Stimulated activated CD8-positive, alpha-beta memory T cell treated with anti-CD3 and anti-CD28 coated beads, Interleukin-7, amount 100 ng/mL, for 24 hours (primary cell): ENCODE results near the gene PTBP2.

ENCODE experiments used
- DNase-seq: peaks from one replicate; pipeline ENCODE4 v3.0.0-alpha.2; 2020; ENCODE audit warnings: low read depth

Gene PTBP2

GRCh38 chr1:96820671-96821070 is 99.1 kb downstream of the PTBP2 start:
- no peak for DNase-seq

GRCh38 chr1:96825231-96825630 is 103.6 kb downstream of the PTBP2 start:
- DNase-seq = no peak

DNA sequence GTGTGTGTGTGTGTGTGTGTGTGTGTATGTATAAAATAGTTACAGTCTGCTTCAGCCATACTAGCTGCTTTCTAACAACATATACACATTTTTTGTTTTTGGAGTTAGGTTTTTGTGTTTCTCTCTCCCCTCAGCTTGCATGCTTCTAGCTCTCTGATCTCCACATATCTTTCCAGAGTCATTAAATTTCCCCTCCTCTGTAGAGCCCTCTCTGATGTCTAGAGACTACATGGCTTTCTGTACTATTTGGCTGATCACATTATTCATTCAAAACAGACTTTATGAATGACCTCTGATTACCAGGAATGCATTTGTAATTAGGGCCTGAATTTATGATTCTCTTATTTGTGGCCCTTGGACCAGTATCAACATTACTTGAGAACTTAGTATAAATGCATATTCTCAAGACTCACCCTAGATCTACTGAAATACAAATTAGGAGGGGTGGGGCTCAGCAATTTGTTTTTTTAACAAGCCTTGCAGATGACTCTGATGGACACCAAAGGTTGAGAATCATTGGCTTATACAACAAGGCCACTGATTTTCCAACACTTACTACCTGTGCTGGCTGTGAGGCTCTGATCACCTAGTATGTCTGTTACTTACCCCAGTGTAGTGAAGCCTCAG is 104.5 kb downstream of the PTBP2 start:
- no peak for DNase-seq

DNA sequence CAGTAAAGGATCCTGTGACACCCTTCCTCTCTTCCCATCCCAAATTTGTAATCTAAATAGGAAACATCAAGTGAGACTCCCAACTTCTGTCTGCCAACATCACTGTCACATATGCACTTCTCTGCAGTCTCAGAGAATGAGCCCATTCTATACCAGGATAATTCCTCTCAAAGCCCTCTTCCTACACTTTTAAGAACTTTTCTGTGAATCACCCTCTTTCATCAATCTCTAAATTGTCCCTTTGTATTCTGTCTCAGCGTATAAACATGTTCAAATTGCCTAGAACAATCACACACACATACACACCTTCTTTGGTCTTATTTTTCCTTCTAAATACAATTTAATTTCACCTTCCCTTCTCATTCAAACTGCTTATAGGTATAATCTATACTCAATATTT is 111.8 kb downstream of the PTBP2 start:
- no peak for DNase-seq

- no peak for DNase-seq
These were observed 113.4 kb downstream of the PTBP2 start for GRCh38 chr1:96834986-96835385.

DNA sequence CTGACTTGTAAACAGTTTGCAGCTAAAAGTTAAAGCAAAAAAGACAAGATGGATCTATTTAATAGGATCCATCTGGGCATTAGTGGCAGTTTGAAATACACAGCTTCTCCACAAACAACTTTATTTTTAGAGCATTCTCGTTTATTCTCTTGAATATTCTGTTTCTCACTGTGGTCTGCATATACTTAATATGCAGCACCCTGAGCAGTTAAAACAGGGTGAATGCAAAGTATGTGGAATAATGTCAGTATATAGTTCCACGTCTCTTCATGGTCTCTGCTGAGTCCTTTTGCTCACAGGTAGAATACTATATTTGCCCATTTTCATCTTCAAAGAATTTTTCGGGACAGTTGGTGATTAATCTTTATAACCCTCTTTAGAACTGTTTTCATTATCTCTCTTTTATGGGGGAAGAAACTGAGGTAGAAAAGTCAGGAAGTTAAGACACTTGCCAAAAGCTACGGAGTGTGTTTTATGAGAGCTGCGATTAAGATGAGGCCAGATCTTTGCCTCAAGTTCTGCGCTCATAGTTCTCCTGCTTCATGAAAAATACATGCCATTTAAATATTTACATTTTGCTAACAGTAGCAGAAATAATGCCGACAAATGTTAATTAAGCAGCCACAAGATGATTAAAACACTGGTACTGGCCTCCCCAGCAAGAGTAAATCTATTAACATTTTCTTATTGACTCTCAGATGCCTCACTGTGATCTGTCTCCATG is 115.6 kb downstream of the PTBP2 start:
- DNase-seq = no peak

DNA sequence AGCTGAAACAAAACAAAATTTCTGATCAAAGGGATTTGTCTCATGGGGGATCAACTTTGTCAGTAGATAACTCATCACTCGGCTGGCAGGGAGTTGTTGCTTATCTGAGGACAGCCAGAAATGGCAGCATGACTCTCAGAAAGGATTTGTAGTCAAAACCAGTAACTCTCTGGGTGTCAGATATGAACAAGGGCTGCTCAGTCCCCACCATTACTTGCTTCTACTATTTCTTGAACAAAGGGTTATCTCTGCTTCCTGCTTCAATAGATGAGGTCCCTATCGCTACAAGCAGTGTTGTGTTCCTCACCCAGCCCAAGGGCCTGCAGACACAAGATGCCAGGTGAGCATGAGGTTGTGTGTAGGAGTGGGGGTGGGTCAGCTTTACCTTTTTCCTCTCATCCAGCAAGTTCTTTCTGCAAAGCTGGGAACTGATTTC is 116.2 kb downstream of the PTBP2 start:
- DNase-seq = no peak

DNA sequence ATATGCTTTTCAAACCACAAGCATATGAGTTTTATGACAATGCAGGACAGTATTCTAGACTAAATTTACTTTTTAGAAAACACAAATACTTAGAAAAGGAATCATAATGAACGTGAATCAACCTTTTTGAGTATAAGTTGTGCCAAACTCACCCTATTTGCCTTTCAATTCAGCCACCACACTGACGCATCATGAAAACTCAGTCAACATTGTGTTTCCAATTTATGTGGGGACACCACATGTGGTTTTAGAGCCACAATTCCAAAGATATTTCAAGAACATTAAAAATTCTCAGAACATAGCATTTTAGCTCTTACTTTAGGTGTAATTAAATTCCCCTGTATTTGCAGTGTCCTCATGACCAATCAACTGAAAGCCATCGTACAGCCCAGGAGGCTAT is 118.8 kb downstream of the PTBP2 start:
- no peak for DNase-seq

GRCh38 chr1:96842215-96842614 is 120.6 kb downstream of the PTBP2 start:
- no peak for DNase-seq

DNA sequence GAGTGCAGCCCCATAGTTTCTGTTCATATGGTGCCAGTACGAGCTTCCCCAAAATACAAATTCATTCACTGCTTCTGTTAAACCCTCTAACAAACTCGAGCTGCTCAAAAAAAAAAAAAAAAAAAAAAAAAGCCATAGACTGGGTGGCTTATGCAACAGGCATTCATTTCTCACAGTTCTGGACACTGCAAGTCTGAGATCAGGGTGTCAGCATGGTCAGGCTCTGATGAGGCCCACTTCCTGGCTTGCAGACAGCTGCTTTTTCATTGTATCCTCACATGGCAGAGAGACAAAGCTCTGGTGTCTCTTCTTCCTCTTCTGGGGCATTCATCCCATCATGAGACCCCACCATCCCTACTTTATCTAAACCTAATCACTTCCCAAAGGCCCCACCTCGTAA is 121.6 kb downstream of the PTBP2 start:
- DNase-seq = no peak

DNA sequence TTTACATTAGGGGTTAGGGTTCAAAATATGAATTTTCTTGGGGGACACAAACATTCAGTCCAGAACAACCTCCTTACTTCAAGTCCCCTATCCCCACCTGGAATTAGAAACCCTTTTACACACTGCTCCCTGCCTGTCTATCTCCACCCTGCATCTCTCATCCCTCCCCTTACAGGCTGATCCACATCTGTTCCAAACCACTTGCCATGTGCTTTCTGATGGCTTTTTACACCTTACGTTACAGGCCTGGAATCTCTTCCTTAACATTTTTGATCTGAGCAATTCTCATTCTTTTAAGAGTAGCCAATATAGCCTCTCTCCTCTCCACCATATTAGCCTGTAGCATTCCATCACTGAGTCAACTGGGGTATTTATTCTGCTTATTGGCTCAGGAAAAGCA is 122.0 kb downstream of the PTBP2 start:
- DNase-seq = no peak

GRCh38 chr1:96845464-96845863 is 123.9 kb downstream of the PTBP2 start:
- DNase-seq = no peak

- DNase-seq = no peak
These were observed 140.3 kb downstream of the PTBP2 start for GRCh38 chr1:96861836-96862235.

DNA sequence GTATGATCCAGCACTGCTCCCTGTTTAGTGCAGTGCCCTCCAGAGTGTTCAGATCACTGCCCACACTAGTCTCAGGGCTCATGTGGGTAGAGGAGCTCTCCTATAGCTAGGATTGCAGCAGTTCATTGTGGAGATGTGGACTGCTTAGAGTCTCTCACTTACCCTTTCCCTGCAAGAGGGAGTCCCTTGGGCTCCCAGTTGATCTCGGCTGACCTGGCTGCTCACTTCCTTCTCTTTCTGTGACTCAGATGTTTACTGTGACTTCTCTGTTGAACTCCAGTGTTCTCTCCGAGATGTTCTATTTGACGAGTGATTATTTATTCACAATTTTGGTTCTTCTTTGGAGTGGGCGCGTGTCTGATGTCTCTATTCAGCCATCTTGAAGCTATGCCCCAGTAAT is 141.9 kb downstream of the PTBP2 start:
- no peak for DNase-seq
